ENCODE measurements around the gene NFRKB.
"Not testable (repeated sequence)": the region's sequence is repeated elsewhere in the genome, so short reads cannot be mapped to it uniquely, and the experiment has no call there.

NFRKB gene

GRCh38 chr11:129856036-129856435 lies 39.3 kb downstream of the NFRKB start:
- no peak for DNase-seq (ENCODE audit: extremely low read depth, low read depth)
- no peak for TF ChIP-seq CTCF (IDR thresholded peaks at IDR 0.05; ENCODE audit: low read depth, low read length, missing control alignments)
- no peak overlapping the region for H3K4me3 ChIP-seq (replicated peaks; ENCODE audit: low read depth, low read length)

GRCh38 chr11:129855086-129855485 lies 40.3 kb downstream of the NFRKB start:
- H3K4me3 ChIP-seq (replicated peaks; ENCODE audit: low read depth, low read length): no peak overlapping the region
- TF ChIP-seq CTCF (IDR thresholded peaks at IDR 0.05; ENCODE audit: low read depth, low read length, missing control alignments): no peak
- DNase-seq (ENCODE audit: extremely low read depth, low read depth): no peak

- no peak for TF ChIP-seq CTCF (IDR thresholded peaks at IDR 0.05; ENCODE audit: low read depth, low read length, missing control alignments)
- no peak overlapping the region for H3K4me3 ChIP-seq (replicated peaks; ENCODE audit: low read depth, low read length)
- no peak for DNase-seq (ENCODE audit: extremely low read depth, low read depth)
Measured at GRCh38 chr11:129854232-129854805, 41.1 kb downstream of the NFRKB start.

GRCh38 chr11:129853518-129854231 lies 41.7 kb downstream of the NFRKB start:
- DNase-seq (ENCODE audit: extremely low read depth, low read depth): no peak
- H3K4me3 ChIP-seq (replicated peaks; ENCODE audit: low read depth, low read length): no peak overlapping the region
- no peak for TF ChIP-seq CTCF (IDR thresholded peaks at IDR 0.05; ENCODE audit: low read depth, low read length, missing control alignments)

- H3K4me3 ChIP-seq (replicated peaks; ENCODE audit: low read depth, low read length): no peak overlapping the region
- no peak for DNase-seq (ENCODE audit: extremely low read depth, low read depth)
- TF ChIP-seq CTCF (IDR thresholded peaks at IDR 0.05; ENCODE audit: low read depth, low read length, missing control alignments): no peak
Measured at GRCh38 chr11:129852125-129852740, 43.1 kb downstream of the NFRKB start.

- no peak for TF ChIP-seq CTCF (IDR thresholded peaks at IDR 0.05; ENCODE audit: low read depth, low read length, missing control alignments)
- no peak for DNase-seq (ENCODE audit: extremely low read depth, low read depth)
- H3K4me3 ChIP-seq (replicated peaks; ENCODE audit: low read depth, low read length): no peak overlapping the region
Measured at GRCh38 chr11:129849447-129850130, 45.8 kb downstream of the NFRKB start.

- not testable (repeated sequence) for H3K4me3 ChIP-seq (replicated peaks; ENCODE audit: low read depth, low read length); DNase-seq (ENCODE audit: extremely low read depth, low read depth)
Measured at GRCh38 chr11:129847361-129847760, 48.0 kb downstream of the NFRKB start.

Data from HFF-Myc (cell line).